Measurements from ENCODE around the gene FRMD4B.
A peak's percentile ranks its signal among the peaks of the same experiment; 100 is the strongest.

The FRMD4B gene

GRCh38 chr3:69359339-69359893 is 26.5 kb downstream of the FRMD4B start:
- no peak overlapping the region for H3K4me3 ChIP-seq (ENCODE audit: low read length)
- no peak for TF ChIP-seq CTCF (IDR thresholded peaks at IDR 0.05; ENCODE audit: insufficient read depth, low read depth, low read length, missing control alignments)
- no peak for DNase-seq (ENCODE audit: low read depth)

GRCh38 chr3:69357196-69357595 is 28.7 kb downstream of the FRMD4B start:
- no peak for TF ChIP-seq CTCF (IDR thresholded peaks at IDR 0.05; ENCODE audit: insufficient read depth, low read depth, low read length, missing control alignments)
- peak; percentile 52 for DNase-seq (ENCODE audit: low read depth)

GRCh38 chr3:69354948-69355347 is 30.9 kb downstream of the FRMD4B start:
- no peak for TF ChIP-seq CTCF (IDR thresholded peaks at IDR 0.05; ENCODE audit: insufficient read depth, low read depth, low read length, missing control alignments)
- DNase-seq (ENCODE audit: low read depth), result peak; percentile 35
- H3K4me3 ChIP-seq (ENCODE audit: low read length), result no peak overlapping the region

More at GRCh38 chr3:69357196-69357595, 28.7 kb downstream of the FRMD4B start:
- no peak overlapping the region for H3K4me3 ChIP-seq (ENCODE audit: low read length)

- no peak for TF ChIP-seq CTCF (IDR thresholded peaks at IDR 0.05; ENCODE audit: insufficient read depth, low read depth, low read length, missing control alignments)
- H3K4me3 ChIP-seq (ENCODE audit: low read length), result no peak overlapping the region
- DNase-seq (ENCODE audit: low read depth), result no peak
Observed at GRCh38 chr3:69353503-69353902, 32.4 kb downstream of the FRMD4B start.

- DNase-seq (ENCODE audit: low read depth), result no peak
- no peak for TF ChIP-seq CTCF (IDR thresholded peaks at IDR 0.05; ENCODE audit: insufficient read depth, low read depth, low read length, missing control alignments)
- no peak overlapping the region for H3K4me3 ChIP-seq (ENCODE audit: low read length)
Observed at GRCh38 chr3:69353088-69353478, 32.8 kb downstream of the FRMD4B start.

GRCh38 chr3:69352305-69353087 is 33.4 kb downstream of the FRMD4B start:
- no peak for DNase-seq (ENCODE audit: low read depth)
- no peak overlapping the region for H3K4me3 ChIP-seq (ENCODE audit: low read length)
- no peak for TF ChIP-seq CTCF (IDR thresholded peaks at IDR 0.05; ENCODE audit: insufficient read depth, low read depth, low read length, missing control alignments)

- no peak for DNase-seq (ENCODE audit: low read depth)
- no peak overlapping the region for H3K4me3 ChIP-seq (ENCODE audit: low read length)
- no peak for TF ChIP-seq CTCF (IDR thresholded peaks at IDR 0.05; ENCODE audit: insufficient read depth, low read depth, low read length, missing control alignments)
Observed at GRCh38 chr3:69343875-69344274, 42.0 kb downstream of the FRMD4B start.

Measured in epithelial cell of esophagus (primary cell).